ENCODE results near the gene FRMD6. TPM values are rescaled to one million over a fixed set of nuclear protein-coding genes. Genes with fewer than 3 reads are reported as not detected.

FRMD6 gene
- total RNA-seq (10 to 100 TPM; 29.5 to 55.4 (median 33.3) TPM), polyA plus RNA-seq (10 to 100 TPM; 15.3 to 79.2 TPM)
- long read RNA-seq, donor 1, full-length matches to known transcripts: 11 of 22 reads
- long read RNA-seq, donor 1, partial matches to known transcripts: 8 of 22 reads
- long read RNA-seq, donor 1, other reads (novel, unspliced or antisense): 3 of 22 reads
- long read RNA-seq, donor 2, full-length matches to known transcripts: 4 of 4 reads
- long read RNA-seq, donor 2, partial matches to known transcripts: 0 of 4 reads
- long read RNA-seq, donor 2, other reads (novel, unspliced or antisense): 0 of 4 reads
- long read RNA-seq, donor 3, full-length matches to known transcripts: 54 of 86 reads
- long read RNA-seq, donor 3, partial matches to known transcripts: 11 of 86 reads
- long read RNA-seq, donor 3, other reads (novel, unspliced or antisense): 21 of 86 reads

DNA sequence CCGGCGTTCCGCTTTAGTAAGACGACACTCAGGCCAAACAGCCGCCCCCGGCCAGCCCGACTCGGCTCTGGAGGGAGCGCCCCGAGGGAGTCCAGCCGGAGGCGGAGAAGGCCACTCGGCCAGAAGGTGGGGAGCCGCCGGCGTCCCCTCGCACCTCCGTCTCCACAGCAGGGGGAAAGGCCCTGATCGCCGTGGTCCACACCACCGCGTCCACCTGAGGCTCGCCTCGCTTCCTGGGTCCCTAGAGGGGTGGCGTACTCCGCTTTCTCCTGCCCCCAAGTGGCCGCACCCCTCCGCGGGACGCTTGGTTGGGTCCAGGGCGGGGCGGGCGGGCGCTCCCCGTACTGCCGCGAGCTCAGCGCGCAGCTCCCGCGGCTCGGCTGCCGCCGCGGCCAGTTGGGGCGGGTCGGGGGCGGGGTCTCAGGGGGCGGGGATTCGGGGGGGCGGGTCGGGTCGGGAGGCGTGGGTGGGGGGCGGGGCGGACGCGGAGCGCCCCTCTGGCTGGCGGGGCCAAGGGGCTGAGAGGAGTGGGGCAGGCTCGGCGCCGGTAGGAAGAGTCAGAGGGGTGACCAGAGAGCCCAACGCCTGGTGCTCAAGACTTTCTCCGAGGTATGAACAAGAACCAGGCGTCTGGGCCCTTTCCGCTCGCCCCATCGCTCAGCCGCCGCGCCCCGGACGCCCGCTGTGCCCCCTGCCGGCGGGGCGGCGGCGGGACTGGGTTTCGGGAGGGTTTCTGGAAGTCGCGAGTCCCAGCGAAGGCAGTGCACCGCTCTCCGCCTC, at the start of gene FRMD6:
TSS of gene FRMD6 (plus strand) at position 523 of the 780 bp plus-strand sequence. CDS start 37,927 bp downstream, outside the sequence.
- peaks cover 9% of the 10 kb centered on the region for H3K4me1 ChIP-seq (ENCODE audit: insufficient read depth)
- intact Hi-C loops (cut with DNase I): no loop called here
- 0 to 1% (median 0%) methylated on average over 36 to 86 of the region's 86 CpGs for WGBS, 3 donors

GRCh38 chr14:51602310-51602709, 49.4 kb upstream of the FRMD6 start:
- H3K4me1 ChIP-seq (ENCODE audit: insufficient read depth): peaks cover 4% of the 10 kb centered on the region
- no peak overlapping the region for H3K4me3 ChIP-seq
- no peak overlapping the region for H3K27ac ChIP-seq
- TF ChIP-seq POLR2A (IDR thresholded peaks at IDR 0.05) (no peak), EP300 (IDR thresholded peaks at IDR 0.05) (no peak)
- TF ChIP-seq, protein P1, sequence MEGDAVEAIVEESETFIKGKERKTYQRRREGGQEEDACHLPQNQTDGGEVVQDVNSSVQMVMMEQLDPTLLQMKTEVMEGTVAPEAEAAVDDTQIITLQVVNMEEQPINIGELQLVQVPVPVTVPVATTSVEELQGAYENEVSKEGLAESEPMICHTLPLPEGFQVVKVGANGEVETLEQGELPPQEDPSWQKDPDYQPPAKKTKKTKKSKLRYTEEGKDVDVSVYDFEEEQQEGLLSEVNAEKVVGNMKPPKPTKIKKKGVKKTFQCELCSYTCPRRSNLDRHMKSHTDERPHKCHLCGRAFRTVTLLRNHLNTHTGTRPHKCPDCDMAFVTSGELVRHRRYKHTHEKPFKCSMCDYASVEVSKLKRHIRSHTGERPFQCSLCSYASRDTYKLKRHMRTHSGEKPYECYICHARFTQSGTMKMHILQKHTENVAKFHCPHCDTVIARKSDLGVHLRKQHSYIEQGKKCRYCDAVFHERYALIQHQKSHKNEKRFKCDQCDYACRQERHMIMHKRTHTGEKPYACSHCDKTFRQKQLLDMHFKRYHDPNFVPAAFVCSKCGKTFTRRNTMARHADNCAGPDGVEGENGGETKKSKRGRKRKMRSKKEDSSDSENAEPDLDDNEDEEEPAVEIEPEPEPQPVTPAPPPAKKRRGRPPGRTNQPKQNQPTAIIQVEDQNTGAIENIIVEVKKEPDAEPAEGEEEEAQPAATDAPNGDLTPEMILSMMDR (IDR thresholded peaks at IDR 0.05): no peak
- intact Hi-C loops (cut with DNase I): no loop called here
- no peaks in the 10 kb centered on the region for H3K27me3 ChIP-seq
- H3K36me3 ChIP-seq: no peaks in the 10 kb centered on the region
- no peaks in the 10 kb centered on the region for H3K9me3 ChIP-seq
- no peak for DNase-seq

More for the DNA sequence above, at the start of gene FRMD6:
- Histone ChIP-seq H3K9me3 (no peaks in the 10 kb centered on the region), H3K4me3 (peak within 1 kb of the TSS; percentile 76), H3K27me3 (no peaks in the 10 kb centered on the region), H3K27ac (peak within 1 kb of the TSS; percentile 91 to 96), H3K36me3 (no peaks in the 10 kb centered on the region)
- peak; percentile 86 to 90 (median 90) for DNase-seq
- TF ChIP-seq POLR2A (IDR thresholded peaks at IDR 0.05) (peak; percentile 72), EP300 (IDR thresholded peaks at IDR 0.05) (no peak)
- TF ChIP-seq, protein P1 (IDR thresholded peaks at IDR 0.05): peak; percentile 67 to 87 (median 84)

- H3K4me3 ChIP-seq: no peak overlapping the region
- no peaks in the 10 kb centered on the region for H3K36me3 ChIP-seq
- peaks cover 4% of the 10 kb centered on the region for H3K4me1 ChIP-seq (ENCODE audit: insufficient read depth)
- 90 to 94% (median 92%) methylated on average over 3 of the region's 3 CpGs for WGBS, 3 donors
- no peak overlapping the region for H3K27ac ChIP-seq
- intact Hi-C loops (cut with DNase I): no loop called here
- TF ChIP-seq POLR2A (IDR thresholded peaks at IDR 0.05): no peak
- no peak for TF ChIP-seq EP300 (IDR thresholded peaks at IDR 0.05)
- TF ChIP-seq, protein P1 (IDR thresholded peaks at IDR 0.05): no peak
- H3K27me3 ChIP-seq: no peaks in the 10 kb centered on the region
- DNase-seq: no peak
- no peaks in the 10 kb centered on the region for H3K9me3 ChIP-seq
Measured at GRCh38 chr14:51603495-51603894, 48.2 kb upstream of the FRMD6 start.

GRCh38 chr14:51604073-51604472, 47.6 kb upstream of the FRMD6 start:
- peaks cover 4% of the 10 kb centered on the region for H3K4me1 ChIP-seq (ENCODE audit: insufficient read depth)
- no peaks in the 10 kb centered on the region for H3K27me3 ChIP-seq
- H3K9me3 ChIP-seq: no peaks in the 10 kb centered on the region
- intact Hi-C loops (cut with DNase I): no loop called here
- WGBS, 3 donors: 57 to 77% (median 74%) methylated on average over 4 of the region's 4 CpGs
- no peak overlapping the region for H3K27ac ChIP-seq
- no peaks in the 10 kb centered on the region for H3K36me3 ChIP-seq
- TF ChIP-seq EP300 (IDR thresholded peaks at IDR 0.05): no peak
- TF ChIP-seq POLR2A (IDR thresholded peaks at IDR 0.05): no peak
- TF ChIP-seq, protein P1 (IDR thresholded peaks at IDR 0.05): no peak
- no peak overlapping the region for H3K4me3 ChIP-seq
- no peak for DNase-seq

Data from ovary (tissue), 10 donors.